ENCODE data around the gene TNNC1. TPM values are rescaled to one million over a fixed set of nuclear protein-coding genes. Genes with fewer than 3 reads are reported as not detected.
A peak's percentile ranks its signal among the peaks of the same experiment; 100 is the strongest.

Gene TNNC1
- total and polyA plus RNA-seq, 9 of the 15 experiments (the other 6 are each of a cell fraction or from before 2014, with no cell fraction given): 0.08 to 0.85 (median 0.42) TPM; not detected in 4

- TF ChIP-seq SFPQ (IDR thresholded peaks at IDR 0.05; ENCODE audit: low read depth, low read length): no peak
- TF ChIP-seq ZFX (CRISPR knock-in tag; IDR thresholded peaks at IDR 0.05): peak; percentile 35; the same call in 1 of the 2 replicates
- TF ChIP-seq ZNF592 (IDR thresholded peaks at IDR 0.05): 0 out of 2 replicates have a peak, but pooled peaks have one; percentile 19
- peak; percentile 60 for TF ChIP-seq TBP (optimal IDR thresholded peaks at IDR 0.05; ENCODE audit: low read depth, low read length)
- no peak for TF ChIP-seq TSC22D4 (tag; IDR thresholded peaks at IDR 0.05)
- TF ChIP-seq RBFOX2 (IDR thresholded peaks at IDR 0.05; ENCODE audit: low read depth, low read length): peak; percentile 46; the same call in 1 of the 2 replicates
- TF ChIP-seq, protein P1, sequence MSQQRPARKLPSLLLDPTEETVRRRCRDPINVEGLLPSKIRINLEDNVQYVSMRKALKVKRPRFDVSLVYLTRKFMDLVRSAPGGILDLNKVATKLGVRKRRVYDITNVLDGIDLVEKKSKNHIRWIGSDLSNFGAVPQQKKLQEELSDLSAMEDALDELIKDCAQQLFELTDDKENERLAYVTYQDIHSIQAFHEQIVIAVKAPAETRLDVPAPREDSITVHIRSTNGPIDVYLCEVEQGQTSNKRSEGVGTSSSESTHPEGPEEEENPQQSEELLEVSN (IDR thresholded peaks at IDR 0.05; ENCODE audit: borderline replicate concordance in 1 of 2, extremely low read depth in 1 of 2, insufficient read depth in 1 of 2, insufficient read length in 1 of 2, low read depth in 1 of 2, low read length in 1 of 2, poor library complexity in 1 of 2, severe bottlenecking in 1 of 2): peak in 1 of 2 experiments; percentile 33
- no peak for TF ChIP-seq RBM14 (IDR thresholded peaks at IDR 0.05; ENCODE audit: borderline replicate concordance, insufficient read depth, low read depth, low read length)
Measured at GRCh38 chr3:52444860-52445793, 8.7 kb downstream of the TNNC1 start, which contains the start of gene SEMA3G (continued).

Measured in K562 (cell line).